Keratinocyte (primary cell): ENCODE measurements around the gene ASIC2. TPM values are rescaled to one million over a fixed set of nuclear protein-coding genes. Genes with fewer than 3 reads are reported as not detected.

Experiments
- DNase-seq: peaks from one replicate; pipeline ENCODE4 v3.0.0-alpha.2; 2011; ENCODE audit warnings: low read depth, missing footprints, low spot score
- FAIRE-seq: peaks from 2 replicates; lab custom pipeline; 2011; peaks lifted over from hg19 to GRCh38; lab: Jason Lieb, UNC
- H2AFZ ChIP-seq: 2 replicates; pipeline ENCODE4 v1.6.0; 2012; ENCODE audit warnings: low read length, control low read depth, inconsistent platforms; ENCODE audit not compliant: control insufficient read depth
- H3K27ac ChIP-seq: 2 replicates; pipeline ENCODE4 v1.5.1; 2011; ENCODE audit warnings: low read length; ENCODE audit not compliant: control insufficient read depth, insufficient read depth
- H3K27me3 ChIP-seq: 3 replicates; pipeline ENCODE4 v1.6.0; 2011; ENCODE audit warnings: low read length; ENCODE audit not compliant: control insufficient read depth, insufficient read depth; ENCODE audit errors: extremely low read depth
- H3K36me3 ChIP-seq, 2 experiments: 2 replicates in 1 of 2; 3 replicates in 1 of 2; pipeline ENCODE4 v1.5.1; 2011; ENCODE audit warnings: low read length in 2 of 2, mild to moderate bottlenecking in 1 of 2; ENCODE audit not compliant: control insufficient read depth in 2 of 2, insufficient read depth in 2 of 2; ENCODE audit errors: extremely low read depth in 1 of 2
- H3K4me1 ChIP-seq: 3 replicates; pipeline ENCODE4 v1.5.1; 2011; ENCODE audit warnings: low read length; ENCODE audit not compliant: control insufficient read depth, insufficient read depth; ENCODE audit errors: extremely low read depth
- H3K4me2 ChIP-seq: 3 replicates; pipeline ENCODE4 v1.6.0; 2011; ENCODE audit warnings: low read depth, low read length; ENCODE audit not compliant: control insufficient read depth, insufficient read depth; ENCODE audit errors: extremely low read depth
- H3K4me3 ChIP-seq, 3 experiments: fragments of 200-600 bp in 1 of 3; sonication (generic) in 1 of 3; 2 replicates in 2 of 3; 3 replicates in 1 of 3; pipeline ENCODE4 v1.5.1; 2011 to 2016; ENCODE audit warnings: low read length in 3 of 3, mild to moderate bottlenecking in 3 of 3, control low read depth in 2 of 3, inconsistent platforms in 1 of 3, low read depth in 1 of 3, mixed read lengths in 1 of 3, mixed run types in 1 of 3, moderate library complexity in 1 of 3; ENCODE audit not compliant: control insufficient read depth in 2 of 3, insufficient read depth in 2 of 3; ENCODE audit errors: extremely low read depth in 1 of 3
- H3K79me2 ChIP-seq: 2 replicates; pipeline ENCODE4 v1.6.0; 2012; ENCODE audit warnings: low read length; ENCODE audit not compliant: control insufficient read depth, insufficient read depth
- H3K9ac ChIP-seq: 3 replicates; pipeline ENCODE4 v1.6.0; 2011; ENCODE audit warnings: low read length; ENCODE audit not compliant: control insufficient read depth, insufficient read depth; ENCODE audit errors: extremely low read depth
- H3K9me1 ChIP-seq: 3 replicates; pipeline ENCODE4 v1.6.0; 2011; ENCODE audit warnings: low read length; ENCODE audit not compliant: control insufficient read depth, insufficient read depth; ENCODE audit errors: extremely low read depth
- H3K9me3 ChIP-seq: 2 replicates; pipeline ENCODE4 v1.5.1; 2012; ENCODE audit warnings: low read depth, low read length; ENCODE audit not compliant: control insufficient read depth
- H4K20me1 ChIP-seq: 3 replicates; pipeline ENCODE4 v1.6.0; 2011; ENCODE audit warnings: low read length; ENCODE audit not compliant: control insufficient read depth, insufficient read depth; ENCODE audit errors: extremely low read depth
- EZH2 ChIP-seq: IDR thresholded peaks from one replicate; pipeline ENCODE4 v1.6.1; 2012; ENCODE audit warnings: inconsistent platforms, mild to moderate bottlenecking, low read length, moderate library complexity
- dilution Hi-C: fragments of 300-500 bp; cut with MboI; formaldehyde crosslinking; loops from one replicate; pipeline ENCODE4 v1.7.0; 2020; ENCODE audit warnings: low sequenced_read_pairs; ENCODE audit not compliant: extremely low pct_ligation_motif_present
- polyA plus RNA-seq, 5 experiments: library from polyadenylated mRNA; depleted of rRNA in 3 of 5; stranded (reverse) in 3 of 5; stranded (forward) in 1 of 5; unstranded in 1 of 5; fragments of >200 nt; gene quantifications; 1 replicate in 1 of 5; 2 replicates in 3 of 5; 3 replicates in 1 of 5; pipeline versions ENCODE4 v1.2.1 to v1.2.3, GENCODE V29; 2011 to 2012; ENCODE audit warnings: missing spikeins in 2 of 5, low read depth in 1 of 5, low replicate concordance in 1 of 5
- TF ChIP-seq, protein P1 (sequence below), 3 experiments: IDR thresholded peaks in 1 of 3; conservative IDR thresholded peaks in 1 of 3; optimal IDR thresholded peaks in 1 of 3; 2 replicates in 2 of 3; 3 replicates in 1 of 3; pipeline versions ENCODE3 to v1.5.1; 2011; ENCODE audit warnings: low read length in 3 of 3, mild to moderate bottlenecking in 3 of 3, moderate library complexity in 2 of 3, control low read depth in 1 of 3, inconsistent platforms in 1 of 3; ENCODE audit not compliant: insufficient read depth in 2 of 3; ENCODE audit errors: extremely low read depth in 1 of 3

Gene ASIC2
- polyA plus RNA-seq, 1 donor (not counting 4 experiments of a cell fraction or from before 2014, with no cell fraction given): not detected

DNA sequence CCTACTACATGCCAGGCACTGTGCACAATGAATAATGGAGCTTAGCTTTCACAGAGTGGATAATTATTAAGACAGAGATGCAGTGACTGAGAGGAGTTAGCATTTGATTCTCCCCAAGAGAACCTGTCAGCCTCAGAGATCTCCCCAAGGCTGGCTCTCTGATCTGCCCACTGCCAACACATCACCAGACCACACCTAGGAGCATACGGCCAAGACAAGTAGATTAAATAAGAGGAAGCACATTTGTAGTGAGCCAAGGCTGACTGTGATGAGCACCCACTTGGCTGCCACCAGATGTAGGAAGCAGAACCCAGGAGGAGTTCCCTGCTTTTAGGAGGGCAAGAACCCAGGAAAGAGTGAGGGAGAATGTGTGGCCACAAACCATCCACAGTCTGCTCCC is 171.3 kb downstream of the ASIC2 start:
- Histone ChIP-seq H3K9ac (no peak overlapping the region), H3K4me2 (no peak overlapping the region), H3K27ac (no peak overlapping the region), H3K9me1 (no peaks in the 10 kb centered on the region), H3K27me3 (no peaks in the 10 kb centered on the region), H3K4me1 (peaks cover 11% of the 10 kb centered on the region), H3K36me3 (no peaks in the 10 kb centered on the region), H3K9me3 (no peaks in the 10 kb centered on the region), H2AFZ (no peak overlapping the region), H4K20me1 (no peaks in the 10 kb centered on the region), H3K4me3 (no peak overlapping the region), H3K79me2 (no peaks in the 10 kb centered on the region)
- dilution Hi-C loops: no loop called here
- TF ChIP-seq, protein P1, sequence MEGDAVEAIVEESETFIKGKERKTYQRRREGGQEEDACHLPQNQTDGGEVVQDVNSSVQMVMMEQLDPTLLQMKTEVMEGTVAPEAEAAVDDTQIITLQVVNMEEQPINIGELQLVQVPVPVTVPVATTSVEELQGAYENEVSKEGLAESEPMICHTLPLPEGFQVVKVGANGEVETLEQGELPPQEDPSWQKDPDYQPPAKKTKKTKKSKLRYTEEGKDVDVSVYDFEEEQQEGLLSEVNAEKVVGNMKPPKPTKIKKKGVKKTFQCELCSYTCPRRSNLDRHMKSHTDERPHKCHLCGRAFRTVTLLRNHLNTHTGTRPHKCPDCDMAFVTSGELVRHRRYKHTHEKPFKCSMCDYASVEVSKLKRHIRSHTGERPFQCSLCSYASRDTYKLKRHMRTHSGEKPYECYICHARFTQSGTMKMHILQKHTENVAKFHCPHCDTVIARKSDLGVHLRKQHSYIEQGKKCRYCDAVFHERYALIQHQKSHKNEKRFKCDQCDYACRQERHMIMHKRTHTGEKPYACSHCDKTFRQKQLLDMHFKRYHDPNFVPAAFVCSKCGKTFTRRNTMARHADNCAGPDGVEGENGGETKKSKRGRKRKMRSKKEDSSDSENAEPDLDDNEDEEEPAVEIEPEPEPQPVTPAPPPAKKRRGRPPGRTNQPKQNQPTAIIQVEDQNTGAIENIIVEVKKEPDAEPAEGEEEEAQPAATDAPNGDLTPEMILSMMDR (optimal IDR thresholded peaks at IDR 0.05 in 1 of 3, IDR thresholded peaks at IDR 0.05 in 1 of 3, conservative IDR thresholded peaks at IDR 0.05 in 1 of 3; ENCODE audit: extremely low read depth in 1 of 3, insufficient read depth in 2 of 3, low read length in 3 of 3): no peak
- TF ChIP-seq EZH2: no peak
- DNase-seq: no peak
- peak; percentile 72 for FAIRE-seq

- Histone ChIP-seq H3K4me3 (no peak overlapping the region), H3K9me1 (no peaks in the 10 kb centered on the region), H3K9ac (no peak overlapping the region), H3K36me3 (no peaks in the 10 kb centered on the region), H3K9me3 (no peaks in the 10 kb centered on the region), H3K4me2 (peak overlapping the region; percentile 8), H3K4me1 (peaks cover 11% of the 10 kb centered on the region), H2AFZ (no peak overlapping the region), H3K27ac (no peak overlapping the region), H3K27me3 (no peaks in the 10 kb centered on the region), H4K20me1 (no peaks in the 10 kb centered on the region), H3K79me2 (no peaks in the 10 kb centered on the region)
- dilution Hi-C loops: no loop called here
- no peak for DNase-seq
- TF ChIP-seq EZH2: no peak
- TF ChIP-seq, protein P1 (optimal IDR thresholded peaks at IDR 0.05 in 1 of 3, IDR thresholded peaks at IDR 0.05 in 1 of 3, conservative IDR thresholded peaks at IDR 0.05 in 1 of 3; ENCODE audit: extremely low read depth in 1 of 3, insufficient read depth in 2 of 3, low read length in 3 of 3): no peak
- FAIRE-seq: no peak
These were observed 171.8 kb downstream of the ASIC2 start for GRCh38 chr17:33121272-33121671.
